ENCODE data around the gene NLRP5.
A peak's percentile ranks its signal among the peaks of the same experiment; 100 is the strongest.
"Not testable (repeated sequence)": the region's sequence is repeated elsewhere in the genome, so short reads cannot be mapped to it uniquely, and the experiment has no call there.

The NLRP5 gene

GRCh38 chr19:56099638-56100539 lies 113.3 kb downstream of the NLRP5 start:
- no peak for DNase-seq

- no peak for DNase-seq
Observed at GRCh38 chr19:56101095-56101494, 114.5 kb downstream of the NLRP5 start.

- DNase-seq = no peak
Observed at GRCh38 chr19:56101746-56102535, 115.4 kb downstream of the NLRP5 start.

DNA sequence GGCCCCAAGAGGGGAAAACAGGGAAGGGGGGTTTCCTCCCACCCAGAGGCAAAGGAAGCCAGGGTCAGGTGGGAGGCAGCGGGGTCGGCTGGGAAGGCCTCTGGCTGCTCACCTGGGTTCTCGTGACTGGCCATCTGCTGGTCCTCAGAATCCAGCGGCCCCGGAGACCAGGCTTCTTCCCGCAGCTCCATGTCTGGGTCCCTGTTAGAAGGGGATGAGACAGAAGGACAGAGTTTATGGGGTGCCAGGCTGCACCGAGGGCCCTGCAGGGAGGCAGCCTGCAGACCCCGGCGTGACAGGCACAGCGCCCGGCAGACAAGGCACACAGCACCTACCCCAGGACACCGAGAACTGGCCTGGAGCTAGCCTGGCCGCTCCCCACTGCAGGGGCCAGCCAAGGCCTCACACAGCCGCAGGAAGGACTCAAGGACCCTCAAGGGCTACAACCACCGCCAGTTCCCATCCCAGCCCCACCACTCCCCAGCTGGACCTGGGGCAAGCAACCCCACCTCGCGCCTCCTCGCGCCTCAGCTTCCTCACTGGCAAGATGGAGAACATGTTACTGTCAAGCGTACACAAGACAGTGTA lies 116.5 kb downstream of the NLRP5 start:
- DNase-seq = no peak

DNA sequence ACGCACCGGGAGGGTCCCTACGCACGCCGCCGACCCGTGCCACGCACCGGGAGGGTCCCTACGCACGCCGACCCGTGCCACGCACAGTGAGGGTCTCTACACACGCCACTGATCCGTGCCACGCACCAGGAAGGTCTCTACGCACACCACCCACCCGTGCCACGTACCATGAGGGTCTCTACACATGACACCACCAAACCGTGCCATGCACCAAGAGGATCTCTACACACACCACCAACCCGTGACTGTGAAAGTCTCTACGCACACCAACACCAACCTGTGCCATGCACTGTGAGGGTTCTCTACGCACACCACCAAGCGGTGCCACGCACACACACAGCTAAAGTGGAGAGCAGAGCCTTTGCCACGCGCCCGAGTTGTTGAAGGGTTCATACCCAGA lies 117.8 kb downstream of the NLRP5 start:
- no peak for DNase-seq

DNA sequence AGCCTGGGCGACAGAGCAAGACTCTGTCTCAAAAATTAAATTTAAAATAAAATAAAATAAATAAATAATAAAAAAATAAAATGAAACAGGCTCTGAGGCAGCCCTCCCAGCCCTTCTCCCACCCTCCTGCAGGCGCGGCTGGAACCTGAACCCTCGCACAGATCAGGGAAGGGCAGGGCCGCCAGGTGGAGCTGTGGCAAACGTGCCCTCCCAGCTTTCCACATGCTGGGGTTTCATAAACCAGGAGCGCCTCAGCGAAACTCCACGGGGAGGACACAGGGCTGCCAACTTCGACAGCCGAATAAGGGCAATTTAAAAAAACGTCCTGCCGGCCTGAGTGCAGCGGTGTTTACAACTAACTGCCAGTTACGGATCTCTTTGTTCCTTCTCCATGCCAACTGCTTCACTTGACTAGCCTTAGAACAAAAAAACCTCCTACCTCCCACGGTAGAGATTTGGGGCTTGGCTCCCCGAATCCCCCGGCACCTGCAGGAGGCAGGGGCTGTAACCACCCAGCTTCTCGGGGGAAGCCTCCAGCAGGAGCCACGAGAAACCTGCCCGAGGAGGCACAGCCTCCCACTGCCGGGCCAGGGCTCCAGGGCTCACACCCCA lies 118.6 kb downstream of the NLRP5 start:
- peak; percentile 60 for DNase-seq

GRCh38 chr19:56105831-56106396 lies 119.3 kb downstream of the NLRP5 start:
- not testable (repeated sequence) for DNase-seq

DNA sequence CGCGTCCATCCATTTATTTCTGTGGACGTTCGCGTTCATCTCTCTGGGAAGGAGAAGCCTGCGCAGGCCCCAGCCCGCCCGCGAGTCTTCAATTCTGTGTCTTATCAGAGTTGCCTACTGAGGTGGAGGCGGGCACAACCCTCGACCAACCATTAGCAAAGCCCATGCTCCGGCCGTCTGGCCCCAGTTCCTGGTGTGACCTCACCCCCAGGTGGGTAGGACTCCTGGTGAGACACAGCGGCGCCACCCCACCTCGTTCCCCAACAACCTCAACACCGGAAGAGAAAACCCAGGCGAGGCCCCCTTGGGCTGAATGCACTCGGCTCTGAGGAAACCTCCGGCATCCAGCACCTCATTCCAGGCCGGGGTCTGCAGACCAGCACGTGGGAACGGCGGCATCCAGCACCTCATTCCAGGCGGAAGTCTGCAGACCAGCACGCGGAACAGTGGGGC lies 119.8 kb downstream of the NLRP5 start:
- no peak for DNase-seq

DNA sequence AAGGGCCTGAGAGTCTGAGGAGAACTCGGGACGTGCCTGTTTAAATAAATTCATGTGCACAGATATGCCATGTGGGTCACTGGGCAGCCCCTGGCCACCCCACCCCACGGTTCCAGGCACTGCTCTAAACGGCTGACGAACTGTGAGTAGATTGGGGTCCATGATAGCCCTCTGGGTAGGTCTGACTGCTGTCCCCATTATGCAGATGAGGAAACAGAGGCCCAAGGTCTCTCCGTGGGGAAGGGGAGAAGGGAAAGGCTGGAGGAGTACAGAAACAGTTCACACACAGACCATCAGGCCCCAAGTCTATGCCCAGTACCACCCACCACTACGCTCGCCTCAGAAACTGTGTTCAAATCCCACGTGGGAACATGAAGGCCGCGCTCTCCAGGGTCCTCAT lies 120.4 kb downstream of the NLRP5 start:
- no peak for DNase-seq

DNA sequence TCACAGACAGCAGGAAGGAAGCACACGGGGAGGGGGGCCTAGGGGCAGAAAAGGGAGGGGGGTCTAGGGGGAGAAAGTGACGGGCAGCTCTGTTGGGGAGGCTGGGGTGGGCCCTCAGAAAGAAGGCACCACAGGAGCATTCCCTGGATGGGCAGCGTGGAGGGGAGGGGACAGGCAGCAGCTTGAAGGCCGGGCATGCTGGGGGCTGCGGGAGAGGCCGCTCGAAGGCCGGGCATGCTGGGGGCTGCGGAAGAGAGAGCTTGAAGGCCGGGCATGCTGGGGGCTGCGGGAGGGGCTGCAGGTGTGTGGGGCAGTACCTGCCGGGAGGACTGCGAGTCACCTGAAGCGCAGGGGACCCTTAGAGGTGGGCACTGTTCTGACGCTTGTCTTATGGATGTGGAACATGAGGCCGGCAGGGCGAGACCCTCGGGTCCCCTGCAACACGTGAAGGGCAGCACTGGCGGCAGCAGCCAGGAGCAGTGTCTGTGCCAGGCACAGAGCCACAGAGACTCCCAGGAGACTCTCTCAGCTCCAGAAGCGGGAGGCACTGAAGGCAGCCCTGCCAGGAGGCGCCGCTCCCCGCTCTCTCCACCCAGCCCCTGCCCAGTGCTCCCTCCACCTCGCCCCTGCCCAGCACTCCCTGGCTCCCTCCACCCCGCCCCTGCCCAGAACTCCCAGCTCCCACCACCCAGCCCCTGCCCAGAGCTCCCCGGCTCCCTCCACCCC lies 121.2 kb downstream of the NLRP5 start:
- DNase-seq = no peak

DNA sequence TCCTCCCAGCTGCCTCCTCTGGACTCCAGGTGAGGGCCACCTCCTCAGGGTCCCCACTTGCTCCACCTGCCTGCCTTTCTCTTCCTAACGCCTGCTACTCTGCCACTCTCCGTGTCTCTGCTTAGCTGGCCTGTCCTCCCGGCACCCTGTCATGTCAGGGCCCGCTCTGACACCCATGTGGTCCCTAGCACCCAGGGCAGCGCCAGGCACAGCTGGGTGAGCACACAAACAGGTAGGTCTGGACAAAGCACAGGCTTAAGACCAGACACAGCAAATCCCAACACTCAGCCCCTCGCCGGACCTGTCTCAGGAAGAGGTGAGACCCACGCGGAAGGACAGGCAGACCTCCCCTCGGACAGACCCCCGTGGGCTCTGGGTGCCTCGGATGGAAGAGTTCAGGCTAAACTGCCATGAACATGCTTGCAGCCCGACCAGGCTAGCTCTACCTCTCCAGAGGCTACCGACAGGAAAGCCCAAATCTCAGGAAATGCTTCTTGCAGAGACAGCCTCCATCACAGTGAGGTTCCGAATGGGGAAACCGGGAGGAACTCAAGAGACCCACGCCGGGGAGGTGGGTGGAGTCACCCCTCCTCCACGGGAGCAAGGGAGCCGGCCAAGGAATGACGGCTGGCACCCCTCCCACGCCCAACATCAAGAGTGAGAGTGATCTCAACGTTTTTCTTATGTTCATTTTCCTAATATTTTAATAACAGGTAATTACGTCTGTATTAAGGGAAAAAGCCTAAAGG lies 122.0 kb downstream of the NLRP5 start:
- DNase-seq = peak; percentile 84

DNA sequence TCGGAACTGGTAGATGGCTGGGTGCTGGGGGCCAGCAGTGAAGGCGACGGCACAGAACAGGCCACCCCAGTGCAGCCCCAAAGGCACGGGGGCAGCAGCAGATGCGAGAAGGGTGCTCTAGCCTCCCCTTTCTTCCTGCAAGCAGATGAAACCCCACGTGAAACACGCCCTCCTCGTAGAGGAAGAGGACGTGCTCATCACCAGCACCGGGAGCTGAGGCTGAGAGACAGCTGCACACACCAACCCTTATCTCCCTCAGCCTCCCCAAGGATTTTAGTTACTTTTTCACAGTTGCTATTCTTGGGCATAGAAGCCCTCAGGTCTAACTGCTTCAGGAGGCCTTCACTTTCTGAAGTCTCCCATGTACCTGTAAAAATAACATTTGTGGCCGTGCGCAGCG lies 122.7 kb downstream of the NLRP5 start:
- DNase-seq = no peak

GRCh38 chr19:56110515-56111448 lies 124.2 kb downstream of the NLRP5 start:
- no peak for DNase-seq

Measured in right forelimb (tissue), 1 donor.